Endothelial cell of umbilical vein (primary cell): ENCODE results near the gene FOXP1. TPM values are rescaled to one million over a fixed set of nuclear protein-coding genes. Genes with fewer than 3 reads are reported as not detected.

Experiments
- BruUV-seq: library from RNA; stranded (reverse); fragments of 400-500 nt; replicated peaks from 2 replicates; lab custom pipeline; 2021; lab: Mats Ljungman, UMichigan
- CTCF ChIA-PET: fragments of 300-600, 350-600 bp; sonication (Branson Sonifier 250); formaldehyde crosslinking; loops from one replicate; lab custom pipeline; 2021; ENCODE audit warnings: antibody characterized with exemption, inconsistent platforms; lab: Charles Lee
- POLR2A ChIA-PET: fragments of 300-600, 350-600 bp; sonication (Branson Sonifier 250); formaldehyde crosslinking; loops from one replicate; lab custom pipeline; 2021; ENCODE audit warnings: antibody characterized with exemption, inconsistent platforms; lab: Charles Lee
- DNase-seq: peaks from one replicate; pipeline ENCODE4 v3.0.0-alpha.2; 2011; ENCODE audit warnings: low read depth, low spot score
- FAIRE-seq: peaks from 2 replicates; lab custom pipeline; 2011; peaks lifted over from hg19 to GRCh38; lab: Jason Lieb, UNC
- H2AFZ ChIP-seq: 2 replicates; pipeline ENCODE4 v1.6.0; 2012; ENCODE audit warnings: low read depth, low read length, control low read depth, inconsistent platforms
- H3K27ac ChIP-seq: 2 replicates; pipeline ENCODE4 v1.5.1; 2011; ENCODE audit warnings: low read depth, mild to moderate bottlenecking, control low read depth, low read length, moderate library complexity; ENCODE audit not compliant: insufficient read depth
- H3K27me3 ChIP-seq, 2 experiments: 2 replicates each; pipeline versions ENCODE4 v1.6.0 to v1.6.1; 2011; ENCODE audit warnings: low read length in 2 of 2, mixed read lengths in 1 of 2; ENCODE audit not compliant: control insufficient read depth in 2 of 2, insufficient read depth in 2 of 2
- H3K36me3 ChIP-seq, 2 experiments: 2 replicates in 1 of 2; 3 replicates in 1 of 2; pipeline ENCODE4 v1.5.1; 2011; ENCODE audit warnings: low read length in 2 of 2, mild to moderate bottlenecking in 1 of 2, moderate library complexity in 1 of 2; ENCODE audit not compliant: control insufficient read depth in 2 of 2, insufficient read depth in 2 of 2; ENCODE audit errors: extremely low read depth in 1 of 2
- H3K4me1 ChIP-seq: 3 replicates; pipeline ENCODE4 v1.5.1; 2011; ENCODE audit warnings: mild to moderate bottlenecking, low read length; ENCODE audit not compliant: control insufficient read depth, insufficient read depth; ENCODE audit errors: extremely low read depth
- H3K4me2 ChIP-seq: 2 replicates; pipeline ENCODE4 v1.6.1; 2011; ENCODE audit warnings: low read length, control low read depth, mixed read lengths; ENCODE audit not compliant: insufficient read depth
- H3K4me3 ChIP-seq, 3 experiments: fragments of 200-600 bp in 1 of 3; sonication (generic), shearing (Covaris generic) in 1 of 3; replicated peaks in 1 of 3; 2 replicates each; pipeline ENCODE4 v1.5.1; 2011 to 2016; ENCODE audit warnings: control low read depth in 3 of 3, low read length in 3 of 3, mild to moderate bottlenecking in 2 of 3, inconsistent platforms in 1 of 3, low read depth in 1 of 3, moderate library complexity in 1 of 3; ENCODE audit not compliant: insufficient read depth in 1 of 3
- H3K79me2 ChIP-seq: 2 replicates; pipeline ENCODE4 v1.6.0; 2012; ENCODE audit warnings: low read length, inconsistent platforms; ENCODE audit not compliant: control insufficient read depth, insufficient read depth
- H3K9ac ChIP-seq: replicated peaks from 2 replicates; pipeline ENCODE3; 2011; ENCODE audit warnings: low read length, control low read depth; ENCODE audit not compliant: insufficient read depth; ENCODE audit errors: extremely low read depth
- H3K9me1 ChIP-seq: replicated peaks from 3 replicates; pipeline ENCODE4 v1.6.0; 2011; ENCODE audit warnings: mild to moderate bottlenecking, low read length; ENCODE audit not compliant: control insufficient read depth, insufficient read depth; ENCODE audit errors: extremely low read depth
- H3K9me3 ChIP-seq: replicated peaks from 2 replicates; pipeline ENCODE4 v1.5.1; 2012; ENCODE audit warnings: low read length, inconsistent platforms; ENCODE audit not compliant: control insufficient read depth, insufficient read depth
- H4K20me1 ChIP-seq: replicated peaks from 2 replicates; pipeline ENCODE3; 2011; ENCODE audit warnings: mild to moderate bottlenecking, low read length; ENCODE audit not compliant: control insufficient read depth, insufficient read depth; ENCODE audit errors: extremely low read depth
- EZH2 ChIP-seq: IDR thresholded peaks from 2 replicates; pipeline ENCODE4 v1.6.1; 2012; ENCODE audit warnings: borderline replicate concordance, low read depth, mild to moderate bottlenecking, moderate library complexity, low read length, inconsistent platforms; ENCODE audit not compliant: severe bottlenecking
- FOS ChIP-seq: IDR thresholded peaks from 2 replicates; pipeline ENCODE4 v1.6.1; 2011; ENCODE audit warnings: mild to moderate bottlenecking, low read length, moderate library complexity, borderline replicate concordance; ENCODE audit not compliant: insufficient read depth
- GATA2 ChIP-seq: IDR thresholded peaks from 2 replicates; pipeline ENCODE4 v1.7.0; 2011; ENCODE audit warnings: low read depth, mild to moderate bottlenecking, moderate library complexity, mixed read lengths, low read length; ENCODE audit not compliant: insufficient read length, insufficient read depth
- JUN ChIP-seq: IDR thresholded peaks from 2 replicates; pipeline ENCODE4 v1.6.1; 2011; ENCODE audit warnings: borderline replicate concordance, low read depth; ENCODE audit not compliant: insufficient read length, insufficient read depth
- MAX ChIP-seq: IDR thresholded peaks from 2 replicates; pipeline ENCODE4 v1.6.1; 2011; ENCODE audit not compliant: insufficient read depth, insufficient read length
- MYC ChIP-seq: IDR thresholded peaks from one replicate; pipeline ENCODE4 v1.6.1; 2011; ENCODE audit warnings: mild to moderate bottlenecking, low read depth, low read length
- POLR2A ChIP-seq: IDR thresholded peaks from 2 replicates; pipeline ENCODE4 v1.6.1; 2012; ENCODE audit warnings: low read depth, mild to moderate bottlenecking, control low read depth, low read length
- POLR2AphosphoS5 ChIP-seq: IDR thresholded peaks from 2 replicates; pipeline ENCODE4 v1.6.1; 2012; ENCODE audit warnings: low read depth, mild to moderate bottlenecking, control low read depth, low read length, moderate library complexity; ENCODE audit not compliant: insufficient read depth
- dilution Hi-C: fragments of 300-500 bp; cut with MboI; formaldehyde crosslinking; loops from one replicate; pipeline ENCODE4 v1.15.0; 2019; ENCODE audit warnings: low sequenced_read_pairs; ENCODE audit not compliant: extremely low pct_ligation_motif_present
- intact Hi-C: fragments of 100-400 bp; cut with micrococcal nuclease; formaldehyde crosslinking; loops from one replicate; pipeline ENCODE4 v1.10.0; 2022
- polyA plus RNA-seq, 4 experiments: library from polyadenylated mRNA; depleted of rRNA in 3 of 4; stranded (reverse) in 3 of 4; unstranded in 1 of 4; fragments of >200 nt; gene quantifications; 2 replicates each; pipeline versions ENCODE4 v1.2.1 to v1.2.3, GENCODE V29; 2011 to 2012; ENCODE audit warnings: missing spikeins in 1 of 4
- total RNA-seq: library from RNA; stranded (reverse); gene quantifications from 2 replicates; pipeline ENCODE4 v1.2.3, GENCODE V29; 2021
- TF ChIP-seq, protein P1 (sequence below), 2 donors: IDR thresholded peaks; 1 replicate in 1 of 2; 2 replicates in 1 of 2; pipeline ENCODE4 v1.5.1; 2011; ENCODE audit warnings: low read length in 2 of 2, mild to moderate bottlenecking in 2 of 2, moderate library complexity in 2 of 2, control low read depth in 1 of 2, inconsistent platforms in 1 of 2, low read depth in 1 of 2; ENCODE audit not compliant: insufficient read depth in 1 of 2; ENCODE audit errors: extremely low read depth in 1 of 2

The FOXP1 gene
- total and polyA plus RNA-seq, 2 donors (not counting 3 experiments of a cell fraction or from before 2014, with no cell fraction given) = 41.0 to 107 TPM

- dilution Hi-C loops = no loop called here
- CTCF ChIA-PET = interaction anchor here (0.6 to 0.9 kb wide), 2 partner anchors 12 to 117 kb away, joined by 3 read pairs; no protein-coding TSS in a partner anchor
Observed at GRCh38 chr3:70963431-70964275, 619.9 kb downstream of the FOXP1 start.

More at GRCh38 chr3:70963431-70964275, 619.9 kb downstream of the FOXP1 start:
- H3K79me2 ChIP-seq = no peaks in the 10 kb centered on the region
- intact Hi-C loops = no loop called here
- no peak overlapping the region for H3K9ac ChIP-seq
- H3K9me3 ChIP-seq = no peaks in the 10 kb centered on the region
- no peaks in the 10 kb centered on the region for H3K9me1 ChIP-seq
- no peak overlapping the region for H2AFZ ChIP-seq
- BruUV-seq = no TSS peak
- TF ChIP-seq FOS = no peak
- no peak for TF ChIP-seq MYC
- no peak for TF ChIP-seq EZH2
- TF ChIP-seq POLR2AphosphoS5 = no peak
- TF ChIP-seq POLR2A = no peak
- no peak for TF ChIP-seq JUN
- no peak for TF ChIP-seq MAX
- TF ChIP-seq GATA2 = no peak
- TF ChIP-seq, protein P1, sequence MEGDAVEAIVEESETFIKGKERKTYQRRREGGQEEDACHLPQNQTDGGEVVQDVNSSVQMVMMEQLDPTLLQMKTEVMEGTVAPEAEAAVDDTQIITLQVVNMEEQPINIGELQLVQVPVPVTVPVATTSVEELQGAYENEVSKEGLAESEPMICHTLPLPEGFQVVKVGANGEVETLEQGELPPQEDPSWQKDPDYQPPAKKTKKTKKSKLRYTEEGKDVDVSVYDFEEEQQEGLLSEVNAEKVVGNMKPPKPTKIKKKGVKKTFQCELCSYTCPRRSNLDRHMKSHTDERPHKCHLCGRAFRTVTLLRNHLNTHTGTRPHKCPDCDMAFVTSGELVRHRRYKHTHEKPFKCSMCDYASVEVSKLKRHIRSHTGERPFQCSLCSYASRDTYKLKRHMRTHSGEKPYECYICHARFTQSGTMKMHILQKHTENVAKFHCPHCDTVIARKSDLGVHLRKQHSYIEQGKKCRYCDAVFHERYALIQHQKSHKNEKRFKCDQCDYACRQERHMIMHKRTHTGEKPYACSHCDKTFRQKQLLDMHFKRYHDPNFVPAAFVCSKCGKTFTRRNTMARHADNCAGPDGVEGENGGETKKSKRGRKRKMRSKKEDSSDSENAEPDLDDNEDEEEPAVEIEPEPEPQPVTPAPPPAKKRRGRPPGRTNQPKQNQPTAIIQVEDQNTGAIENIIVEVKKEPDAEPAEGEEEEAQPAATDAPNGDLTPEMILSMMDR (IDR thresholded peaks at IDR 0.05; ENCODE audit: extremely low read depth in 1 of 2, insufficient read depth in 1 of 2, low read depth in 1 of 2, low read length in 2 of 2) = no peak
- H3K4me1 ChIP-seq = no peaks in the 10 kb centered on the region
- no peaks in the 10 kb centered on the region for H3K27me3 ChIP-seq
- FAIRE-seq (no peak), DNase-seq (no peak)
- POLR2A ChIA-PET = no interaction called here
- H3K27ac ChIP-seq = no peak overlapping the region
- no peaks in the 10 kb centered on the region for H4K20me1 ChIP-seq
- H3K4me2 ChIP-seq = no peak overlapping the region
- no peak overlapping the region for H3K4me3 ChIP-seq
- H3K36me3 ChIP-seq = peaks cover 24 to 28% of the 10 kb centered on the region in 2 experiments
